Measurements from ENCODE around the gene KRTAP5-5.

The KRTAP5-5 gene

DNA sequence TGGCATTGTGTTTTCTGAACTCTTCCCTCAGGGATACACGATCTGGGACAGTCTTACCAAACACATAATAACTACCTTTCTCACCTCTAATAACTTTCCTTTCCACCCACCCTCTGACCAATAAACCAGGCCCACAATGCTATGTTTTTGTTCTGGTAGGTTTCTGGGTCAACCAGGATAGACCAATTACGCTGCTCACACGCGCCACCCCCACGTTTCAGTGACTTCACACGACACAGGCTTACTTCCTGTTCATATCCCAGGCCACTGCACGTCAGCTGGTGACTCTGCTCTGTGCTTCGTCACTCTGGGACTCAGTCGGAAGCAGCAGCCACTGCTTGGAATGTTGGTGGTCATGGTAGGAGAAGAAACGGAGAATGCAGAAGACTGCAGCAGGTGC is 10.1 kb upstream of the KRTAP5-5 start:
- Mint-ChIP-seq H3K4me1 (peaks cover 5% of the 10 kb centered on the region), H3K36me3 (ENCODE audit: insufficient read depth) (no peaks in the 10 kb centered on the region), H3K9me3 (no peaks in the 10 kb centered on the region), H3K4me3 (no peak overlapping the region), H3K27ac (ENCODE audit: low read depth) (no peak overlapping the region), H3K27me3 (peaks cover 52% of the 10 kb centered on the region)
- DNase-seq (ENCODE audit: low spot score in 2 of 2) (no peak), ATAC-seq (replicated peaks; ENCODE audit: extremely low read depth, poor library complexity, severe bottlenecking) (peak; percentile 68)

DNA sequence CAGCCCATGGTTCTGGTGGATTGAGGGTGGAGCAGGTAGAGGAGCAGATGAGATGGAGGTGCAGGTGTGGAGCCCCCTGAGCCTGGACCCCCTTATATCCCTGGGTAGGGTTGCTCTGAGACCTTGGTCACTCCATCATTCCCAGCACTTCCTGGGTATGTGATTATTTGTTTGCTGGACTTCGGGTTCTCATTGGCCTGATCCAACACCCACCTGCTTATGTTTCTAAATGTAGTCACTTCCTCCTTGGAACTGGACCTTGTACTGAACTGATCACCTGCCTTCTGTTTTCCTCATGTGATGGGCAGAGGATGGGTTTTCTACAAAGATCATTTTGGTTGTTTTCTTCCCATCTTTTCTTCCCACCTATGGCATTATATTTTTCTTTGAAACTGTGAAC is 7.5 kb upstream of the KRTAP5-5 start, which contains the start of gene KRTAP5-4:
Gene KRTAP5-4 (minus strand): TSS at position 53 of the 400 bp plus-strand sequence. CDS start 45 bp downstream, at position 8.
- DNase-seq (ENCODE audit: low spot score in 2 of 2) (no peak), ATAC-seq (replicated peaks; ENCODE audit: extremely low read depth, poor library complexity, severe bottlenecking) (no peak)
- Mint-ChIP-seq H3K9me3 (no peaks in the 10 kb centered on the region), H3K27ac (ENCODE audit: low read depth) (no peak within 1 kb of the TSS), H3K4me3 (no peak within 1 kb of the TSS), H3K27me3 (peaks cover 26% of the 10 kb centered on the region), H3K36me3 (ENCODE audit: insufficient read depth) (no peaks in the 10 kb centered on the region), H3K4me1 (peaks cover 9% of the 10 kb centered on the region)

DNA sequence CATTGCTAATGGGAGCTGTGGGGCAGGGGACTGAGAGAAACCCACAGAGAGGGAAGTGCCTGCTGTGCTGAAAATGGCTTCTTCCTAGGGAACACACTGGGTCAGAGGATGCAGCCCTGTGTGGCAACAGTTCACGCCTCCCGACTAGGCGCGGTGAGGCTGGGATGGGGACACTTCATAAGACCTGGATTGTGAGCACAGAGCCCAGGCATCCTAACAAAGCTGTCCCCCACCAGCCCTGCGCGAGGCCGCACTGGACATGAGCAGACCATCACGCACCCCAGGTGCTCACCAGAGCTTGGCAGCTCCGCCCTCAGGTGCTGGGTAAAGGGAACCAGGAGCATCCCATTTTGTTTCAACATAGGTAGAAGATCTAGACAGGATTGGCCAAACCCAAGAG is 5.9 kb upstream of the KRTAP5-5 start:
- ATAC-seq (replicated peaks; ENCODE audit: extremely low read depth, poor library complexity, severe bottlenecking) (no peak), DNase-seq (ENCODE audit: low spot score in 2 of 2) (no peak)
- Mint-ChIP-seq H3K27me3 (peaks cover 16% of the 10 kb centered on the region), H3K9me3 (no peaks in the 10 kb centered on the region), H3K4me1 (peaks cover 9% of the 10 kb centered on the region), H3K27ac (ENCODE audit: low read depth) (no peak overlapping the region), H3K4me3 (no peak overlapping the region), H3K36me3 (ENCODE audit: insufficient read depth) (peaks cover 1% of the 10 kb centered on the region)

DNA sequence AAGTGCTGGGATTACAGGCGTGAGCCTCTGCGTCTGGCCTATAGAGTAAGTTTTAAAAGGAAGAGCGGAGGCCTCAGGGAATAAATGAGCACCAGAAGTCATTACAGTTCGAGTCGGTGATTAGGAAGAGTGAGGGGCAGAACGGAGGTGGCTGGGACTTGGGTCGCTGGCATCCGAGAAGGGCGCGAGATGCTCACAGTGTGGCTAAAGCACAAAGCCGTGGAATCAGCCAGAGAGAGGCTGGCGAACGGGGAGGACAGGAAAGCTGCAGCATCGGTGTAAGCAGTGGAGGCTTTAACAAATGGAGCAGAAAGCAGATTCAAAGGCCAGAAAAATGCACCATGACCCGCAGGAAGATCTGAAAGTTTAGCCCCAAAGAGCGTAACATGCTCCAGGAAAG is 5.0 kb upstream of the KRTAP5-5 start:
- no peak overlapping the region for H3K4me3 Mint-ChIP-seq
- peaks cover 1% of the 10 kb centered on the region for H3K36me3 Mint-ChIP-seq (ENCODE audit: insufficient read depth)
- no peak for ATAC-seq (replicated peaks; ENCODE audit: extremely low read depth, poor library complexity, severe bottlenecking)
- H3K9me3 Mint-ChIP-seq = no peaks in the 10 kb centered on the region
- no peak overlapping the region for H3K27ac Mint-ChIP-seq (ENCODE audit: low read depth)
- H3K4me1 Mint-ChIP-seq = peaks cover 9% of the 10 kb centered on the region
- no peak for DNase-seq (ENCODE audit: low spot score in 2 of 2)
- peaks cover 9% of the 10 kb centered on the region for H3K27me3 Mint-ChIP-seq

DNA sequence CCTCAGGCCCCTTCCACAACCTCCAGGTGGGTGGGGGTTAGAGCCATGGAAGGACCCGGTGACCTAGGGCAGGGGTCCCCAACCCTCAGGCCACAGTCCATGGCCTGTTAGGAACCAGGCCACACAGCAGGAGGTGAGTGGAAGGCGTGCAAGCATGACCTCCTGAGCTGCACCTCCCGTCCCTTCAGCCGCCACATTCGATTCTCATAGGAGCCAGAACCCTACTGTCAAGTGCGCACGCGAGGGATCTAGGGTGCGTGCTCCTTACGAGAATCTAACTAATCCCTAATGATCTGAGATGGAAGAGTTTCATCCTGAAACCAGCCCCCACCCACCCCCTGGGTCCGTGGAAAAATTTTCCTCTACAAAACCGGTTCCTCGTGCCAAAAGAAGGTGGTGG is 4.0 kb upstream of the KRTAP5-5 start:
- Mint-ChIP-seq H3K4me1 (peaks cover 9% of the 10 kb centered on the region), H3K9me3 (no peaks in the 10 kb centered on the region), H3K27ac (ENCODE audit: low read depth) (no peak overlapping the region), H3K36me3 (ENCODE audit: insufficient read depth) (peaks cover 1% of the 10 kb centered on the region), H3K4me3 (no peak overlapping the region), H3K27me3 (peaks cover 5% of the 10 kb centered on the region)
- DNase-seq (ENCODE audit: low spot score in 2 of 2) (no peak), ATAC-seq (replicated peaks; ENCODE audit: extremely low read depth, poor library complexity, severe bottlenecking) (no peak)

DNA sequence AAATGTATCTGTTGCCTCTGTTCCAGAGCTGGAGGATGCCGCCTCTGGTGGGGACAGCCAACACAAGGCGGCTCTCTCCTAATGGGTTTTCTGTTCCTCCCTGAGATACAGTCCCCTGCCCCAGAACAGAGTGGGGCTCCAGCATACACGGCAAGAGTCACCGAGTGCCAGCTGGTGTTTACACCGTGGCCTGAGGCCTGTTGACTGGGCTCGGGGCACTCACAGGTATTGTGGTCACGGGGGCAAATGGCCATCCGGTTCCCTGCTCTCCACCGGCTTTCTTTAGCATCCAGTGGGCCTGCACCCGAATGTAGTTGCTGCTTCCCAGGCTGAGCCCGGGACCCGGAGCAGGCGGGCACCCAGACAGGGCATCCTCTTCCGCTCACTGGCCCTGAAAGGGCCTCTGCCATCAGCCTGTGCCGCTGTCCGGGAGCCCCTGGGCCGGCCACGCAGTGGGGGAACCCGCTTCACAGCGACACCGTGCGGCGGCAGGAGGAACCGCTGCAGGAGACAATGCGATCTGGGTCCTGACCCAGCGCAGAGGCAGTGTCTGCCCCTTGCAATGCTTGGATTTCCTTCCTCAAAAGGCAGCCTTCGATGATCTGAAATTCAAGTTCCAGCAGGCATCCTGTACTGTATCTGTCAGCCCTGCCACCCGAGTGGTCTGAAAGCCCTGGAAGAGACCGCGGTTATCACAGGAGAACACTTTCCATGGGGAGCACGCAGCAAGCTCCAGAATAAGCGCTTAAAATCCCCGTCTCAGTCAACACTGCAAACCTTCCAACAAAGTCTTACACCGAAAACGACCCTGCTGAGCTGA is 859 bp upstream of the KRTAP5-5 start:
- Mint-ChIP-seq H3K36me3 (ENCODE audit: insufficient read depth) (peaks cover 1% of the 10 kb centered on the region), H3K27me3 (peaks cover 34% of the 10 kb centered on the region), H3K9me3 (no peaks in the 10 kb centered on the region), H3K27ac (ENCODE audit: low read depth) (no peak overlapping the region), H3K4me1 (peaks cover 9% of the 10 kb centered on the region), H3K4me3 (no peak overlapping the region)
- DNase-seq (ENCODE audit: low spot score in 2 of 2) (peak; percentile 40 to 59), ATAC-seq (replicated peaks; ENCODE audit: extremely low read depth, poor library complexity, severe bottlenecking) (peak; percentile 49)

DNA sequence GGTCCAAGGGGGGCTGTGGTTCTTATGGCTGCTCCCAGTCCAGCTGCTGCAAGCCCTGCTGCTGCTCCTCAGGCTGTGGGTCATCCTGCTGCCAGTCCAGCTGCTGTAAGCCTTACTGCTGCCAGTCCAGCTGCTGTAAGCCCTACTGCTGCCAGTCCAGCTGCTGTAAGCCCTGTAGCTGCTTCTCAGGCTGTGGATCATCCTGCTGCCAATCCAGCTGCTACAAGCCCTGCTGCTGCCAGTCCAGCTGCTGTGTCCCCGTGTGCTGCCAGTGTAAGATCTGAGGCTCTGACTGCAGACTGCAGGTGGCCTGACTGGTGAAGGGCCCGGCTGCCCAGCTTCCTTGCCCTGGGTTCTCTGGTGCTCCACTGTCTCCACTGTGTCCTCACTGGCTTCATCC is 696 bp downstream of the KRTAP5-5 start:
- peaks cover 41% of the 10 kb centered on the region for H3K27me3 Mint-ChIP-seq
- DNase-seq (ENCODE audit: low spot score in 2 of 2) (no peak), ATAC-seq (replicated peaks; ENCODE audit: extremely low read depth, poor library complexity, severe bottlenecking) (no peak)
- H3K4me3 Mint-ChIP-seq = no peak overlapping the region
- no peaks in the 10 kb centered on the region for H3K9me3 Mint-ChIP-seq
- H3K36me3 Mint-ChIP-seq (ENCODE audit: insufficient read depth) = peaks cover 1% of the 10 kb centered on the region
- peaks cover 9% of the 10 kb centered on the region for H3K4me1 Mint-ChIP-seq
- no peak overlapping the region for H3K27ac Mint-ChIP-seq (ENCODE audit: low read depth)

DNA sequence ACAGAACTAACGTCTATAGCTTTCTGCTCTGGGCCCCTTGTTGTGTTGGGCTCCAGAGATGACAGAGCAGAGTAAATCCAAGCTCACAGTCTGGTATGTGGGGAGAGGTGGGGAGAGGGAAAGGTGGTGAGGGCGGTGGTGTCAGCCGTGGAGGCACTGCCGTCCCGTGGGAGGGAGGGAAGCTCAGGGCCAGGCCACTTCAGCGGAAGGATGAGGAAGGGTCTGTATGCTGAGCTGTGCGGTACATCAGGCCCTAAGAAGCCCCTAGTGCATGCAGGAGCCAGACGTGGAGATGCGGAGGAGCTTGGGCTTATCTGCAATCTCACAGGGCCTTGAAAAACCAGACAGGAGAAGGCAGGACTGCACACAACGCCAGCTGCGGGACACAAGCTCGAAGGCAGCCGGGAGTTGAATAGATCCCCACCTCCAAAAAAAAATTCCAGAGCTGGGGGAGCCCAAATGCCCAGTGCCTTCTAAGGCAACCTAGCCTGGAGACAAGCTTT is 1.5 kb downstream of the KRTAP5-5 start:
- peaks cover 9% of the 10 kb centered on the region for H3K4me1 Mint-ChIP-seq
- peaks cover 1% of the 10 kb centered on the region for H3K36me3 Mint-ChIP-seq (ENCODE audit: insufficient read depth)
- peaks cover 50% of the 10 kb centered on the region for H3K27me3 Mint-ChIP-seq
- no peak overlapping the region for H3K4me3 Mint-ChIP-seq
- DNase-seq (ENCODE audit: low spot score in 2 of 2) (no peak), ATAC-seq (replicated peaks; ENCODE audit: extremely low read depth, poor library complexity, severe bottlenecking) (no peak)
- H3K9me3 Mint-ChIP-seq = no peaks in the 10 kb centered on the region
- H3K27ac Mint-ChIP-seq (ENCODE audit: low read depth) = no peak overlapping the region

DNA sequence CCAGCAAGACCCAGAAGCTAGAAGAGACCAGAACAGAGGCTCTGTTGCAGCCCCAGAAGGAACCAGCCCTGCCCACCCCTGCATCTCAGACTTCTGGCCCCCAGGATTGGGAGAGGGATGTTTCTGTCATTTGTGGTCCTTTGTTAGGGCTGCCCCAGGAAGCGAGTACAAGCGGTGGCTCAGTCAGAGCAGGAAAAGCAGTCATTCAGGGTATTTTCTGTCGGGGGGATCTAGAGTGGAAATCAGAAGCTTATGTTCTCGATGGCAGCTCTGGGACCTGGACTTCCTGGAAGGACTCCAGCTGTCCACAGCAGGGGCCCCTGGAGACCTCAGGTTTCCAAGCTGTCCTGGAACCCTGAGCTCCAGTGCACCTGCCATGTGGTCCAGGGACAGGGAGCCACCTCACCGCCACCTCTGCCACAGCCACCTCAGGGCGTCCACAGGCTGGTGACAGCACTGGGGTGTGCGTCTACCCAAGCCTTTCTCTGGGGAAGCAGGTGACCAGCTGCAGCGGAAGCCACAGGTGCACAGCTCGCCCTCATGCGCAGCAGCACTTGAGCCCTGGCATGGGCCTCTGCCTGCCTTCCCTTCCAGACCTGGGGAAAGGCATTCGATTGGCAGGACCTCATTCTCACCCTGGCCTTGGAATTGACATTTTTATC is 2.6 kb downstream of the KRTAP5-5 start:
- peaks cover 1% of the 10 kb centered on the region for H3K36me3 Mint-ChIP-seq (ENCODE audit: insufficient read depth)
- no peak for ATAC-seq (replicated peaks; ENCODE audit: extremely low read depth, poor library complexity, severe bottlenecking)
- H3K4me1 Mint-ChIP-seq = peaks cover 5% of the 10 kb centered on the region
- no peak overlapping the region for H3K4me3 Mint-ChIP-seq
- H3K9me3 Mint-ChIP-seq = no peaks in the 10 kb centered on the region
- H3K27ac Mint-ChIP-seq (ENCODE audit: low read depth) = no peak overlapping the region
- DNase-seq (ENCODE audit: low spot score in 2 of 2) = no peak
- H3K27me3 Mint-ChIP-seq = peaks cover 57% of the 10 kb centered on the region

DNA sequence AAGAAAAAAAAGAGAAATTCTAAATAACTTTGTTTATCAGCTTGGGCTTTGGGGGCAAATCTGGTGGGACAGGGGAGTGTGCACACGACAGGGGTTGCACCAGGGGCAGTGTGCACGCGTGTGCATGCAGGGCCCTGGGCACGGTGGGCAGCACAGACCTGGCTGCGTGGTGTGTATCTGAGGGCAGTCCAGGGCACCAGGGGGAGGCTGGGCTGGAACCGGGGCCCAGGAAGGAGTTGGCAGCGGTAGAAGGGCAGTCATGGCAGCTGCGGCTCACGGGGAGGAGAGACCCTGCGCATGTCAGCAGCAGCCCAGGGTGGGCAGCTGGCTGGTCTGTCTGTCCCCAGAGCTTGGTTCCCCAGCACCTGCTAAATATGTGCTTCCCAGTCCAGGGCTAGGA is 4.3 kb downstream of the KRTAP5-5 start:
- no peak for ATAC-seq (replicated peaks; ENCODE audit: extremely low read depth, poor library complexity, severe bottlenecking)
- Mint-ChIP-seq H3K27me3 (peaks cover 66% of the 10 kb centered on the region), H3K36me3 (ENCODE audit: insufficient read depth) (no peaks in the 10 kb centered on the region), H3K9me3 (no peaks in the 10 kb centered on the region), H3K4me1 (peaks cover 4% of the 10 kb centered on the region), H3K27ac (ENCODE audit: low read depth) (no peak overlapping the region), H3K4me3 (no peak overlapping the region)
- DNase-seq (ENCODE audit: low spot score in 2 of 2) = no peak

DNA sequence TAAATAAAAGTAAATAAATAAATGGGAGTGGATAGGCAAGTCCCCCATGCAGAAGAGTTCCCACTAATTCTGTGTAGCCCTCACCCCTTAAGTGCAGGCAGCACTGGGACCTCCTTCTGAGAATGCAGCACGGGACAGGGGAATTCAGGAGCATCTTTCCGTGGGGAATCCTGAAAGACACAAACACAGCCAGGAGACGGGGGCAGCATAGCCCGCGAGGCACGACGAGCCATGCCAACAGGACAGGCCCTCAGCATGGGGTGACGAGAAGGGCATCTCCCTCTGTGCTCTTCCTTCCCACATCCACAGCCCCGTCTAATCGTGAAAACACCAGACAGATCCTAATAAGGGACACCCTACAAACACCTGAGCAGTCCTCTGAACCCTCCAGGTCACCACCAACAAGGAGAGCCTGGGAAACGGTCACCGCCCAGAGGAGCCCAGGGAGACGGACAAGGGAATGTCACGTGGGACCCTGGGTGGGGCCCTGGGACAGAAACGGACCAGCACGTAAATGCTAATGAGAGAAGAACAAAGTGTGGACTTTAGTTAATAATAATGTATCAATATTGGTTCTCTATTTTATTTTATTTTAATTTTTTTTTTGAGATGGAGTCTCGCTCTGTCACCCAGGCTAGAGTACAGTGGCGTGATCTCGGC is 6.8 kb downstream of the KRTAP5-5 start:
- H3K9me3 Mint-ChIP-seq = no peaks in the 10 kb centered on the region
- H3K27ac Mint-ChIP-seq (ENCODE audit: low read depth) = no peak overlapping the region
- H3K36me3 Mint-ChIP-seq (ENCODE audit: insufficient read depth) = no peaks in the 10 kb centered on the region
- DNase-seq (ENCODE audit: low spot score in 2 of 2) = no peak
- no peak overlapping the region for H3K4me3 Mint-ChIP-seq
- no peaks in the 10 kb centered on the region for H3K4me1 Mint-ChIP-seq
- peaks cover 75% of the 10 kb centered on the region for H3K27me3 Mint-ChIP-seq
- ATAC-seq (replicated peaks; ENCODE audit: extremely low read depth, poor library complexity, severe bottlenecking) = no peak

DNA sequence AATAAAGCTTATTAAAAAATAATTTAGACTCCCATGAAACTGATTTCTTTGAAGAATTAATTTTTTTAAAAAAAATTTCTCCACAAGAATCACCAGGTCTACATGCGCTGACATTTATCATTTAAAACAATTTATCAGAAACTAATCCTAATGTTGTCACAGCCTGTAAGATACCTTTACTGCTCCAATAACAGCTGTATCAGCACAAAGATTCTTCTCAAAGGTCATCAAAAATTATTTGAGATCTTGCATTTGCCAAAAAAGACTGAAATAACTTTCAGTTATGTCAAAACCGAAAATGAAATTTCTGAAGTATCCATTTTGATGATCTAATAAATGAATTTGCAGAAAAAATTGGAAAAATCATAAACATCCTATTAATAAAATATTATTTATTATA is 8.1 kb downstream of the KRTAP5-5 start:
- Mint-ChIP-seq H3K27me3 (peaks cover 69% of the 10 kb centered on the region), H3K27ac (ENCODE audit: low read depth) (no peak overlapping the region), H3K4me3 (no peak overlapping the region), H3K36me3 (ENCODE audit: insufficient read depth) (no peaks in the 10 kb centered on the region), H3K4me1 (no peaks in the 10 kb centered on the region), H3K9me3 (no peaks in the 10 kb centered on the region)
- ATAC-seq (replicated peaks; ENCODE audit: extremely low read depth, poor library complexity, severe bottlenecking) = no peak
- DNase-seq (ENCODE audit: low spot score in 2 of 2) = no peak
